ENCODE results near the gene PARVG. TPM values are rescaled to one million over a fixed set of nuclear protein-coding genes. Genes with fewer than 3 reads are reported as not detected.

PARVG gene
- polyA plus RNA-seq, 1 donor (not counting 4 experiments of a cell fraction or from before 2014, with no cell fraction given) = not detected

DNA sequence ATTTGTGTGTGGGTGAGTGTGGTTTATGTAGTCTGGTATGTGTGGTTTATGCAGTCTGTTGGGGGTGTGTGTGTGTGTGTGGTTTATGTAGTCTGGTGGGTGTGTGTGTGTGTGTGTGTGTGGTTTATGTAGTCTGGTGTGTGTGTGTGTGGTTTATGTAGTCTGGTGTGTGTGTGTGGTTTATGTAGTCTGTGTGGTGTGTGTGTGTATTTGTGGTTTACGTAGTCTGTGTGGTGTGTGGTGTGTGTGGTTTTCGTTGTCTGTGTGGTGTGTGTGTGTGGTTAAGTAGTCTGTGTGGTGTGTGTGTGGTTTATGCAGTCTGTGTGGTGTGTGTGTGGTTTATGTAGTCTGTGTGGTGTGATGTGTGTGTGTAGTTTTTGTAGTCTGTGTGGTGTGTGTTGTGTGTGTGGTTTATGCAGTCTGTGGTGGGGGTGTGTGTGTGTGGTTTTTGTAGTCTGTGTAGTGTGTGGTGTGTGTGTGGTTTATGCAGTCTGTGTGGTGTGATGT, 26.2 kb upstream of the PARVG start:
- no peak for FAIRE-seq
- dilution Hi-C loops (cut with MboI; ENCODE audit: extremely low pct_ligation_motif_present, low sequenced_read_pairs) = no loop called here

DNA sequence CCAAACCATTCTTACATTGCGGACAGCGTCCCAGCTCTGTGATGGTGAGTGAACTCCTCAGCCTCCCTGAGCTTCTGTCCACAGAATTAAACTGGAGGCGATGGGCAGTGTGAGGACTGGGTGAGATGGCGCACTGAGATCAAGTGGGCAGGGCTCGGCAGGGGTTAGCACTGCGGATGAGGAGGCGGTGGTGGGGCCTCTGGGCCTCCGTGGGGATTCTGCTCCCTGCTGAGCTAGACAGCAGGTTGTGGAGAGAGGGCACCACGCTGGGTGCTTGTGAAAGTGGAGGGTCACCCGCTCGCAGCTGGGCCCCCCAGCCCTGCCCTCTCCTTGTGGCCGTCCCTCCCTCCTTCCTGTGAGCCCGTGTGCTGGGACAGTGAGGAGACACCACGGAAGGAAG, 25.6 kb upstream of the PARVG start:
- Histone ChIP-seq H3K36me3 (ENCODE audit: control insufficient read depth in 2 of 2, extremely low read depth in 1 of 2, insufficient read depth in 2 of 2, low read length in 2 of 2) (no peaks in the 10 kb centered on the region), H2AFZ (ENCODE audit: control insufficient read depth, low read length) (no peak overlapping the region), H3K9me1 (ENCODE audit: control insufficient read depth, extremely low read depth, insufficient read depth, low read length) (no peaks in the 10 kb centered on the region), H3K9me3 (ENCODE audit: control insufficient read depth, low read depth, low read length) (no peaks in the 10 kb centered on the region), H3K27ac (ENCODE audit: control insufficient read depth, insufficient read depth, low read length) (no peak overlapping the region), H3K79me2 (ENCODE audit: control insufficient read depth, insufficient read depth, low read length) (no peaks in the 10 kb centered on the region), H3K27me3 (ENCODE audit: control insufficient read depth, extremely low read depth, insufficient read depth, low read length) (no peaks in the 10 kb centered on the region), H3K9ac (ENCODE audit: control insufficient read depth, extremely low read depth, insufficient read depth, low read length) (no peak overlapping the region), H3K4me3 (ENCODE audit: control insufficient read depth in 2 of 3, extremely low read depth in 1 of 3, insufficient read depth in 2 of 3, low read depth in 1 of 3, low read length in 3 of 3) (no peak overlapping the region), H3K4me1 (ENCODE audit: control insufficient read depth, extremely low read depth, insufficient read depth, low read length) (no peaks in the 10 kb centered on the region), H4K20me1 (ENCODE audit: control insufficient read depth, extremely low read depth, insufficient read depth, low read length) (no peaks in the 10 kb centered on the region), H3K4me2 (ENCODE audit: control insufficient read depth, extremely low read depth, insufficient read depth, low read depth, low read length) (no peak overlapping the region)
- TF ChIP-seq EZH2 (IDR thresholded peaks at IDR 0.05; ENCODE audit: low read length) = no peak
- TF ChIP-seq, protein P1, sequence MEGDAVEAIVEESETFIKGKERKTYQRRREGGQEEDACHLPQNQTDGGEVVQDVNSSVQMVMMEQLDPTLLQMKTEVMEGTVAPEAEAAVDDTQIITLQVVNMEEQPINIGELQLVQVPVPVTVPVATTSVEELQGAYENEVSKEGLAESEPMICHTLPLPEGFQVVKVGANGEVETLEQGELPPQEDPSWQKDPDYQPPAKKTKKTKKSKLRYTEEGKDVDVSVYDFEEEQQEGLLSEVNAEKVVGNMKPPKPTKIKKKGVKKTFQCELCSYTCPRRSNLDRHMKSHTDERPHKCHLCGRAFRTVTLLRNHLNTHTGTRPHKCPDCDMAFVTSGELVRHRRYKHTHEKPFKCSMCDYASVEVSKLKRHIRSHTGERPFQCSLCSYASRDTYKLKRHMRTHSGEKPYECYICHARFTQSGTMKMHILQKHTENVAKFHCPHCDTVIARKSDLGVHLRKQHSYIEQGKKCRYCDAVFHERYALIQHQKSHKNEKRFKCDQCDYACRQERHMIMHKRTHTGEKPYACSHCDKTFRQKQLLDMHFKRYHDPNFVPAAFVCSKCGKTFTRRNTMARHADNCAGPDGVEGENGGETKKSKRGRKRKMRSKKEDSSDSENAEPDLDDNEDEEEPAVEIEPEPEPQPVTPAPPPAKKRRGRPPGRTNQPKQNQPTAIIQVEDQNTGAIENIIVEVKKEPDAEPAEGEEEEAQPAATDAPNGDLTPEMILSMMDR (optimal IDR thresholded peaks at IDR 0.05 in 1 of 3, IDR thresholded peaks at IDR 0.05 in 1 of 3, conservative IDR thresholded peaks at IDR 0.05 in 1 of 3; ENCODE audit: extremely low read depth in 1 of 3, insufficient read depth in 2 of 3, low read length in 3 of 3) = no peak
- DNase-seq (ENCODE audit: low read depth, low spot score) = no peak
- FAIRE-seq = no peak
- dilution Hi-C loops (cut with MboI; ENCODE audit: extremely low pct_ligation_motif_present, low sequenced_read_pairs) = no loop called here

More for the DNA sequence above, 26.2 kb upstream of the PARVG start:
- Histone ChIP-seq H3K27ac (ENCODE audit: control insufficient read depth, insufficient read depth, low read length) (no peak overlapping the region), H3K4me1 (ENCODE audit: control insufficient read depth, extremely low read depth, insufficient read depth, low read length) (no peaks in the 10 kb centered on the region), H2AFZ (ENCODE audit: control insufficient read depth, low read length) (no peak overlapping the region), H3K9me3 (ENCODE audit: control insufficient read depth, low read depth, low read length) (no peaks in the 10 kb centered on the region), H3K36me3 (ENCODE audit: control insufficient read depth in 2 of 2, extremely low read depth in 1 of 2, insufficient read depth in 2 of 2, low read length in 2 of 2) (no peaks in the 10 kb centered on the region), H3K4me2 (ENCODE audit: control insufficient read depth, extremely low read depth, insufficient read depth, low read depth, low read length) (no peak overlapping the region), H3K79me2 (ENCODE audit: control insufficient read depth, insufficient read depth, low read length) (no peaks in the 10 kb centered on the region), H3K4me3 (ENCODE audit: control insufficient read depth in 2 of 3, extremely low read depth in 1 of 3, insufficient read depth in 2 of 3, low read depth in 1 of 3, low read length in 3 of 3) (no peak overlapping the region), H3K9me1 (ENCODE audit: control insufficient read depth, extremely low read depth, insufficient read depth, low read length) (no peaks in the 10 kb centered on the region), H3K9ac (ENCODE audit: control insufficient read depth, extremely low read depth, insufficient read depth, low read length) (no peak overlapping the region), H3K27me3 (ENCODE audit: control insufficient read depth, extremely low read depth, insufficient read depth, low read length) (no peaks in the 10 kb centered on the region), H4K20me1 (ENCODE audit: control insufficient read depth, extremely low read depth, insufficient read depth, low read length) (no peaks in the 10 kb centered on the region)
- no peak for DNase-seq (ENCODE audit: low read depth, low spot score)
- no peak for TF ChIP-seq EZH2 (IDR thresholded peaks at IDR 0.05; ENCODE audit: low read length)
- TF ChIP-seq, protein P1 (optimal IDR thresholded peaks at IDR 0.05 in 1 of 3, IDR thresholded peaks at IDR 0.05 in 1 of 3, conservative IDR thresholded peaks at IDR 0.05 in 1 of 3; ENCODE audit: extremely low read depth in 1 of 3, insufficient read depth in 2 of 3, low read length in 3 of 3) = no peak

Measured in keratinocyte (primary cell).